OCI-LY1 (cell line): ENCODE measurements around the gene KRTAP29-1.
"Not testable (repeated sequence)": the region's sequence is repeated elsewhere in the genome, so short reads cannot be mapped to it uniquely, and the experiment has no call there.

Experiments
- H2AFZ ChIP-seq: fragments of 200-600 bp; sonication (generic), shearing (Covaris generic); 2 replicates; pipeline ENCODE4 v1.6.0; 2014; ENCODE audit warnings: antibody characterized with exemption, mild to moderate bottlenecking, low read length
- H3F3A ChIP-seq: fragments of 200-600 bp; sonication (generic), shearing (Covaris generic); 2 replicates; pipeline ENCODE4 v1.6.0; 2014; ENCODE audit warnings: mild to moderate bottlenecking, antibody characterized with exemption, low read length, moderate library complexity; ENCODE audit not compliant: insufficient read depth
- H3K27ac ChIP-seq: fragments of 200-600 bp; sonication (generic); 2 replicates; pipeline ENCODE4 v1.5.1; 2014; ENCODE audit warnings: low read length, mixed run types, mild to moderate bottlenecking, low read depth; ENCODE audit not compliant: poor library complexity, severe bottlenecking
- H3K27me3 ChIP-seq: fragments of 200-600 bp; sonication (generic); 2 replicates; pipeline ENCODE4 v1.6.0; 2014; ENCODE audit warnings: antibody characterized with exemption, mild to moderate bottlenecking, low read length, moderate library complexity; ENCODE audit not compliant: insufficient read depth
- H3K36me3 ChIP-seq: fragments of 200-600 bp; sonication (generic); 2 replicates; pipeline ENCODE4 v1.6.1; 2014; ENCODE audit warnings: mild to moderate bottlenecking, antibody characterized with exemption, low read length, moderate library complexity, mixed read lengths; ENCODE audit not compliant: insufficient read depth
- H3K4me1 ChIP-seq: fragments of 200-600 bp; sonication (generic); 2 replicates; pipeline ENCODE4 v1.5.1; 2014; ENCODE audit warnings: mild to moderate bottlenecking, low read length, moderate library complexity; ENCODE audit not compliant: insufficient read depth, severe bottlenecking
- H3K4me2 ChIP-seq: fragments of 200-600 bp; sonication (generic), shearing (Covaris generic); 2 replicates; pipeline ENCODE4 v1.6.1; 2014; ENCODE audit warnings: low read length
- H3K4me3 ChIP-seq: fragments of 200-600 bp; sonication (generic); 2 replicates; pipeline ENCODE4 v1.5.1; 2014; ENCODE audit warnings: low read length, low read depth, mild to moderate bottlenecking, mixed read lengths; ENCODE audit not compliant: poor library complexity, severe bottlenecking
- H3K79me2 ChIP-seq: fragments of 200-600 bp; shearing (Covaris generic); 2 replicates; pipeline ENCODE4 v1.6.1; 2016; ENCODE audit warnings: mixed run types, low read length, mixed read lengths; ENCODE audit not compliant: insufficient read depth
- H3K9ac ChIP-seq: fragments of 200-600 bp; sonication (generic), shearing (Covaris generic); 2 replicates; pipeline ENCODE4 v1.6.1; 2014; ENCODE audit warnings: mild to moderate bottlenecking, low read length, mixed read lengths
- H3K9me2 ChIP-seq: fragments of 200-600 bp; sonication (generic), shearing (Covaris generic); 2 replicates; pipeline ENCODE4 v1.6.1; 2014; ENCODE audit warnings: low read depth, mild to moderate bottlenecking, low read length, mixed read lengths
- H3K9me3 ChIP-seq: fragments of 200-600 bp; shearing (Covaris generic); 2 replicates; pipeline ENCODE4 v1.6.1; 2014; ENCODE audit warnings: low read length, mixed read lengths
- H4K20me1 ChIP-seq: fragments of 200-600 bp; sonication (generic), shearing (Covaris generic); 2 replicates; pipeline ENCODE4 v1.6.0; 2016; ENCODE audit warnings: mild to moderate bottlenecking, low read length; ENCODE audit not compliant: insufficient read depth
- EZH2 ChIP-seq: fragments of 200-600 bp; sonication (generic), shearing (Covaris generic); IDR thresholded peaks from 2 replicates; pipeline ENCODE4 v1.8.0; 2017; ENCODE audit warnings: borderline replicate concordance, mixed run types, mild to moderate bottlenecking, antibody characterized with exemption, low read length, moderate library complexity, mixed read lengths
- TF ChIP-seq, protein P1 (sequence below): fragments of 200-600 bp; sonication (generic), shearing (Covaris generic); IDR thresholded peaks from 2 replicates; pipeline ENCODE4 v1.5.1; 2017; ENCODE audit warnings: mild to moderate bottlenecking, antibody characterized with exemption, low read length, moderate library complexity, mixed read lengths

The KRTAP29-1 gene

DNA sequence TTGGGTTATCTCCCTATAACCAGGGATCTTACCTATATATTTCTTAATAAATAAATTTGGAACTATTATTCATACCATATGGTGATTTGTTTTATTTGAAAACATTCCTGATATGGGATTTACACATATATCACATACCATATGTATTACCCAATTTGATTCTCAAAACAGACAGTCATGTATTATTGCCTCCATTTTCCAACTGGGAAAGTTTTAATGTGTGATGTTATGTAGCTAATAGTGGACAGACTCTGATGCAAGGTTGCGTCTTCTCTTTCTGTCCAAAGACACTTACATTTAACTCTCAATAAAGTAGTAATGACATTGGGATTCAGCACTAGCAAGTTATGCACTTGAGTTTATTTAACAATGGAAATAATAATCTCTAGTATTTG lies 46.4 kb downstream of the KRTAP29-1 start:
- H3K79me2 ChIP-seq, result no peaks in the 10 kb centered on the region
- H3F3A ChIP-seq, result no peaks in the 10 kb centered on the region
- H3K4me1 ChIP-seq, result no peaks in the 10 kb centered on the region
- no peaks in the 10 kb centered on the region for H3K9me3 ChIP-seq
- H4K20me1 ChIP-seq, result no peaks in the 10 kb centered on the region
- no peak overlapping the region for H2AFZ ChIP-seq
- no peak overlapping the region for H3K4me2 ChIP-seq
- no peaks in the 10 kb centered on the region for H3K9me2 ChIP-seq
- TF ChIP-seq, protein P1, sequence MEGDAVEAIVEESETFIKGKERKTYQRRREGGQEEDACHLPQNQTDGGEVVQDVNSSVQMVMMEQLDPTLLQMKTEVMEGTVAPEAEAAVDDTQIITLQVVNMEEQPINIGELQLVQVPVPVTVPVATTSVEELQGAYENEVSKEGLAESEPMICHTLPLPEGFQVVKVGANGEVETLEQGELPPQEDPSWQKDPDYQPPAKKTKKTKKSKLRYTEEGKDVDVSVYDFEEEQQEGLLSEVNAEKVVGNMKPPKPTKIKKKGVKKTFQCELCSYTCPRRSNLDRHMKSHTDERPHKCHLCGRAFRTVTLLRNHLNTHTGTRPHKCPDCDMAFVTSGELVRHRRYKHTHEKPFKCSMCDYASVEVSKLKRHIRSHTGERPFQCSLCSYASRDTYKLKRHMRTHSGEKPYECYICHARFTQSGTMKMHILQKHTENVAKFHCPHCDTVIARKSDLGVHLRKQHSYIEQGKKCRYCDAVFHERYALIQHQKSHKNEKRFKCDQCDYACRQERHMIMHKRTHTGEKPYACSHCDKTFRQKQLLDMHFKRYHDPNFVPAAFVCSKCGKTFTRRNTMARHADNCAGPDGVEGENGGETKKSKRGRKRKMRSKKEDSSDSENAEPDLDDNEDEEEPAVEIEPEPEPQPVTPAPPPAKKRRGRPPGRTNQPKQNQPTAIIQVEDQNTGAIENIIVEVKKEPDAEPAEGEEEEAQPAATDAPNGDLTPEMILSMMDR, result no peak
- TF ChIP-seq EZH2, result no peak
- no peak overlapping the region for H3K9ac ChIP-seq
- no peaks in the 10 kb centered on the region for H3K36me3 ChIP-seq
- no peak overlapping the region for H3K4me3 ChIP-seq
- no peak overlapping the region for H3K27ac ChIP-seq
- no peaks in the 10 kb centered on the region for H3K27me3 ChIP-seq

DNA sequence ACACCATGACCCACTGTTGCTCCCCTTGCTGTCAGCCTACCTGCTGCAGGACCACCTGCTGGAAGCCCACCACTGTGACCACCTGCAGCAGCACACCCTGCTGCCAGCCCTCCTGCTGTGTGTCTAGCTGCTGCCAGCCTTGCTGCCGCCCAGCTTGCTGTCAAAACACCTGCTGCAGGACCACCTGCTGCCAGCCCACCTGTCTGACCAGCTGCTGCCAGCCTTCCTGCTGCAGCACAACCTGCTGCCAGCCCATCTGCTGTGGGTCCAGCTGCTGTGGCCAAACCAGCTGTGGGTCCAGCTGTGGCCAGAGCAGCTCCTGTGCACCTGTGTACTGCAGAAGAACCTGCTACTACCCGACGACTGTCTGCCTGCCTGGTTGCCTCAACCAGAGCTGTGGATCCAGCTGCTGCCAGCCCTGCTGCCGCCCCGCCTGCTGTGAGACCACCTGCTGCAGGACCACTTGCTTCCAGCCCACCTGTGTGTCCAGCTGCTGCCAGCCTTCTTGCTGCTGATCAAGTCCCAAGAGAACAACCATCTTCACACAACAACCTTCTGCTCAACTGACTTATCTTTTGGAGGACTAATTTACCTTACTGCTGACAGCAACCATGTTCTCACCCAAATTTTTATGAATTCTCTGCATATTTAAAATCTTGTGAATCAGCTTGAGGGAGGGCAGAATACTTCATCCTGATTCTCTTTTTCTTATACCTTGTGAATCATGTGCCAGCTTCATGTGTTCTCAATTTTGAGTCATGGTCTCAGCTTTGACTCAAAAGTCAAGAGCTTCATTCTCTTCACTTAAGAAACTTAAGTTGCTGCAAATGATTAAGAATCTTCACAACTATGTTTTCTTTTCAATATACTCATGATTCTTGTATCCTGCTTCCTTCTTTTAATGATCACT lies 47.0 kb downstream of the KRTAP29-1 start, which contains the start of gene KRTAP9-9:
Gene KRTAP9-9, plus strand, starts transcription at position 4 of the 910 bp plus-strand sequence.
- H3K4me1 ChIP-seq, H3K27me3 ChIP-seq, H3K36me3 ChIP-seq, H3K27ac ChIP-seq, H3F3A ChIP-seq, H3K9ac ChIP-seq, H3K9me2 ChIP-seq, H3K4me2 ChIP-seq, H4K20me1 ChIP-seq, H2AFZ ChIP-seq, H3K79me2 ChIP-seq, H3K4me3 ChIP-seq, H3K9me3 ChIP-seq: not testable (repeated sequence)

DNA sequence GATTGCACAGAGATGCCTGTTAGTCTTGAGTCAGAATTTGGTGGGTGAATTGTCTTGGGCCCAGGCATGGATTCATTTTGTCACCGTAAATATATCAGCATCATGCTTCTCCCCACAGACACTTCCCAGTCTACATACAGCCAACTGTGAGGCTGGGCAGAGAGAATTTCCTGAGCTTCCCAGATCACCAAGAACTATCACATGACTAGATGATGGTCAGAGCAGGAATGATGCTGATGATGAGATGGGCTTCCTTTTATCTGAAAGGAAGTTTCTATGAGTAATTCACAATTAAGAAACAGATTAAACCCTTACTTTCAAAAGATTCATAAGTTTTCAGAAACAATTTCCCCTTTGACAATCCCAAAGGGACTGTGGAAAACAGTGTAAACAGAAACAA lies 47.8 kb downstream of the KRTAP29-1 start:
- no peak for TF ChIP-seq EZH2
- TF ChIP-seq, protein P1, result no peak

More for the DNA sequence above, 47.8 kb downstream of the KRTAP29-1 start:
- no peaks in the 10 kb centered on the region for H3K36me3 ChIP-seq
- H3F3A ChIP-seq, result no peaks in the 10 kb centered on the region
- H3K9me3 ChIP-seq, result no peaks in the 10 kb centered on the region
- no peak overlapping the region for H2AFZ ChIP-seq
- H3K79me2 ChIP-seq, result no peaks in the 10 kb centered on the region
- H3K4me3 ChIP-seq, result no peak overlapping the region
- H3K9me2 ChIP-seq, result no peaks in the 10 kb centered on the region
- H4K20me1 ChIP-seq, result no peaks in the 10 kb centered on the region
- no peaks in the 10 kb centered on the region for H3K27me3 ChIP-seq
- no peaks in the 10 kb centered on the region for H3K4me1 ChIP-seq
- no peak overlapping the region for H3K27ac ChIP-seq
- no peak overlapping the region for H3K4me2 ChIP-seq
- H3K9ac ChIP-seq, result no peak overlapping the region
